IMR-90 (cell line): Measurements from ENCODE around the gene ARHGEF33. TPM values are rescaled to one million over a fixed set of nuclear protein-coding genes. Genes with fewer than 3 reads are reported as not detected.

Experiments used
- ATAC-seq: fragments of 200-7000 bp; cut with Tn5 transposase; 2 replicates; pipeline ENCODE4 v1.9.1; 2020; ENCODE audit warnings: low read depth, mild to moderate bottlenecking, moderate library complexity
- BruUV-seq: library from RNA; stranded (reverse); fragments of 400-500 nt; replicated peaks from 2 replicates; lab custom pipeline; 2021; lab: Mats Ljungman, UMichigan
- CTCF ChIA-PET: fragments of 300-600 bp; formaldehyde crosslinking; extraction: SDS; loops from one replicate; lab custom pipeline; 2021; ENCODE audit warnings: antibody characterized with exemption; lab: Yijun Ruan, JAX
- POLR2A ChIA-PET: fragments of 300-600 bp; sonication (Branson Sonifier 250); formaldehyde crosslinking; loops from one replicate; lab custom pipeline; 2022; ENCODE audit warnings: antibody characterized with exemption; ENCODE audit not compliant: unreplicated experiment; lab: Charles Lee
- DNase-seq: peaks from one replicate; pipeline ENCODE4 v3.0.0; 2013
- H2AFZ ChIP-seq: replicated peaks from 2 replicates; pipeline ENCODE3; 2013; ENCODE audit warnings: low read length, mild to moderate bottlenecking; ENCODE audit not compliant: poor library complexity
- H2AK5ac ChIP-seq: 2 replicates; pipeline ENCODE4 v1.6.1; 2013; ENCODE audit warnings: low read depth, low read length, inconsistent platforms
- H2AK9ac ChIP-seq: replicated peaks from 2 replicates; pipeline ENCODE3; 2013; ENCODE audit warnings: mild to moderate bottlenecking, low read depth, low read length, moderate library complexity; ENCODE audit not compliant: poor library complexity
- H2BK120ac ChIP-seq: 2 replicates; pipeline ENCODE4 v1.6.1; 2013; ENCODE audit warnings: low read depth, low read length, inconsistent platforms
- H2BK15ac ChIP-seq: 3 replicates; pipeline ENCODE4 v1.6.1; 2013; ENCODE audit warnings: low read depth, low read length, inconsistent platforms
- H2BK20ac ChIP-seq: 2 replicates; pipeline ENCODE4 v1.6.1; 2013; ENCODE audit warnings: low read depth, mild to moderate bottlenecking, inconsistent platforms, low read length, moderate library complexity
- H2BK5ac ChIP-seq: 2 replicates; pipeline ENCODE4 v1.6.1; 2013; ENCODE audit warnings: mild to moderate bottlenecking, low read depth, low read length, inconsistent platforms; ENCODE audit not compliant: poor library complexity, severe bottlenecking
- H3K14ac ChIP-seq: replicated peaks from 2 replicates; pipeline ENCODE4 v1.6.1; 2013; ENCODE audit warnings: low read depth, low read length, inconsistent platforms
- H3K18ac ChIP-seq: 2 replicates; pipeline ENCODE4 v1.6.1; 2013; ENCODE audit warnings: low read depth, low read length, control low read depth
- H3K23ac ChIP-seq: 2 replicates; pipeline ENCODE4 v1.6.1; 2013; ENCODE audit warnings: low read depth, low read length, inconsistent platforms
- H3K27ac ChIP-seq: 2 replicates; pipeline ENCODE4 v1.5.1; 2013; ENCODE audit warnings: mild to moderate bottlenecking, control low read depth, low read length; ENCODE audit not compliant: insufficient read depth
- H3K27me3 ChIP-seq: 2 replicates; pipeline ENCODE4 v1.6.1; 2013; ENCODE audit warnings: low read length; ENCODE audit not compliant: control insufficient read depth, insufficient read depth
- H3K36me3 ChIP-seq: 2 replicates; pipeline ENCODE4 v1.6.1; 2013; ENCODE audit warnings: low read length, mixed read lengths; ENCODE audit not compliant: control insufficient read depth, insufficient read depth
- H3K4ac ChIP-seq: 2 replicates; pipeline ENCODE4 v1.6.1; 2013; ENCODE audit warnings: low read depth, low read length, inconsistent platforms
- H3K4me1 ChIP-seq: 2 replicates; pipeline ENCODE4 v1.6.1; 2013; ENCODE audit warnings: low read length, mixed read lengths; ENCODE audit not compliant: control insufficient read depth, insufficient read depth
- H3K4me2 ChIP-seq: 2 replicates; pipeline ENCODE4 v1.6.1; 2013; ENCODE audit warnings: low read depth, mild to moderate bottlenecking, control low read depth, low read length, moderate library complexity
- H3K4me3 ChIP-seq: 2 replicates; pipeline ENCODE4 v1.5.1; 2013; ENCODE audit warnings: low read depth, mild to moderate bottlenecking, control low read depth, low read length, moderate library complexity; ENCODE audit not compliant: insufficient read depth
- H3K56ac ChIP-seq: 2 replicates; pipeline ENCODE4 v1.6.1; 2013; ENCODE audit warnings: low read length, inconsistent platforms; ENCODE audit not compliant: insufficient read depth; ENCODE audit errors: extremely low read depth
- H3K79me1 ChIP-seq, 2 experiments: 2 replicates each; pipeline ENCODE4 v1.6.1; 2013; ENCODE audit warnings: low read length in 2 of 2, inconsistent platforms in 1 of 2, low read depth in 1 of 2
- H3K9ac ChIP-seq: 2 replicates; pipeline ENCODE4 v1.6.1; 2013; ENCODE audit warnings: low read depth, low read length, control low read depth
- H3K9me1 ChIP-seq: 2 replicates; pipeline ENCODE4 v1.6.1; 2013; ENCODE audit warnings: low read length, inconsistent platforms; ENCODE audit not compliant: insufficient read depth
- H3K9me3 ChIP-seq: 2 replicates; pipeline ENCODE4 v1.6.1; 2013; ENCODE audit warnings: low read length; ENCODE audit not compliant: control insufficient read depth, insufficient read depth
- H4K20me1 ChIP-seq: 2 replicates; pipeline ENCODE4 v1.6.1; 2013; ENCODE audit warnings: low read length, inconsistent platforms; ENCODE audit not compliant: insufficient read depth
- H4K5ac ChIP-seq: 2 replicates; pipeline ENCODE4 v1.6.1; 2013; ENCODE audit warnings: mild to moderate bottlenecking, low read depth, low read length, control low read depth
- H4K8ac ChIP-seq, 2 experiments: 2 replicates each; pipeline ENCODE4 v1.6.1; 2013; ENCODE audit warnings: low read depth in 2 of 2, low read length in 2 of 2, control low read depth in 1 of 2, inconsistent platforms in 1 of 2
- H4K91ac ChIP-seq: 2 replicates; pipeline ENCODE4 v1.6.1; 2013; ENCODE audit warnings: low read depth, low read length, inconsistent platforms; ENCODE audit not compliant: insufficient read depth
- BHLHE40 ChIP-seq: fragments of 150-350 bp; IDR thresholded peaks from 2 replicates; pipeline ENCODE4 v1.6.1; 2016; ENCODE audit warnings: mild to moderate bottlenecking, low read depth, low read length
- CEBPB ChIP-seq: IDR thresholded peaks from 2 replicates; pipeline ENCODE4 v1.6.1; 2012; ENCODE audit warnings: low read depth, low read length, improper control_type of control experiment
- CHD1 ChIP-seq: IDR thresholded peaks from 2 replicates; pipeline ENCODE4 v1.6.1; 2012; ENCODE audit warnings: low read depth, low read length, improper control_type of control experiment
- CTCF ChIP-seq: conservative IDR thresholded peaks from 2 replicates; pipeline ENCODE4 v1.5.1; 2012; ENCODE audit warnings: mild to moderate bottlenecking, low read depth, low read length, improper control_type of control experiment
- ELK1 ChIP-seq: fragments of 150-350 bp; IDR thresholded peaks from 2 replicates; pipeline ENCODE4 v1.6.1; 2016; ENCODE audit warnings: low read depth, mild to moderate bottlenecking, low read length, moderate library complexity, borderline replicate concordance
- FOS ChIP-seq: fragments of 150-350 bp; IDR thresholded peaks from 2 replicates; pipeline ENCODE4 v1.6.1; 2016; ENCODE audit warnings: low read depth, low read length
- MAFK ChIP-seq: IDR thresholded peaks from 2 replicates; pipeline ENCODE4 v1.6.1; 2012; ENCODE audit warnings: low read depth, low read length, improper control_type of control experiment
- MAZ ChIP-seq: IDR thresholded peaks from 2 replicates; pipeline ENCODE4 v1.6.1; 2012; ENCODE audit warnings: low read depth, mild to moderate bottlenecking, low read length, improper control_type of control experiment, moderate library complexity, borderline replicate concordance
- MXI1 ChIP-seq: IDR thresholded peaks from 2 replicates; pipeline ENCODE4 v1.6.1; 2012; ENCODE audit warnings: low read depth, mild to moderate bottlenecking, low read length, moderate library complexity, borderline replicate concordance
- NFE2L2 ChIP-seq: fragments of 150-350 bp; IDR thresholded peaks from 2 replicates; pipeline ENCODE4 v1.6.1; 2016; ENCODE audit warnings: low read depth, mild to moderate bottlenecking, low read length
- POLR2A ChIP-seq: IDR thresholded peaks from 2 replicates; pipeline ENCODE4 v1.6.1; 2012; ENCODE audit warnings: mild to moderate bottlenecking, low read depth, low read length
- RAD21 ChIP-seq: IDR thresholded peaks from 2 replicates; pipeline ENCODE4 v1.6.1; 2012; ENCODE audit warnings: low read length, improper control_type of control experiment
- RCOR1 ChIP-seq: IDR thresholded peaks from 2 replicates; pipeline ENCODE4 v1.6.1; 2012; ENCODE audit warnings: mild to moderate bottlenecking, low read length, improper control_type of control experiment; ENCODE audit not compliant: insufficient replicate concordance
- RFX5 ChIP-seq: IDR thresholded peaks from 2 replicates; pipeline ENCODE4 v1.8.0; 2012; ENCODE audit warnings: low read depth, mild to moderate bottlenecking, low read length, moderate library complexity
- SMC3 ChIP-seq: fragments of 150-350 bp; IDR thresholded peaks from 2 replicates; pipeline ENCODE4 v1.6.1; 2016; ENCODE audit warnings: low read depth, mild to moderate bottlenecking, antibody characterized with exemption, low read length, moderate library complexity
- USF2 ChIP-seq: fragments of 150-350 bp; IDR thresholded peaks from 2 replicates; pipeline ENCODE4 v1.6.1; 2017; ENCODE audit warnings: mild to moderate bottlenecking, antibody characterized with exemption, low read length, low read depth
- dilution Hi-C: fragments of 300-500 bp; cut with HindIII; formaldehyde crosslinking; loops from one replicate; pipeline ENCODE4 v1.14.3; 2018; ENCODE audit warnings: low sequenced_read_pairs; ENCODE audit not compliant: unreplicated experiment
- in situ Hi-C: fragments of 300-500 bp; cut with MboI; formaldehyde crosslinking; loops from 3 replicates; pipeline ENCODE4 v1.14.3; 2019; ENCODE audit warnings: low sequenced_read_pairs, inconsistent platforms, mixed read lengths
- intact Hi-C: fragments of 100-400 bp; cut with micrococcal nuclease; formaldehyde crosslinking; loops from 2 replicates; pipeline ENCODE4 v1.10.0; 2022
- polyA plus RNA-seq, 3 experiments: library from polyadenylated mRNA; depleted of rRNA; stranded (reverse); fragments of >200 nt; gene quantifications; 2 replicates each; pipeline ENCODE4 v1.2.3, GENCODE V29; 2012; ENCODE audit warnings: low replicate concordance in 1 of 3
- total RNA-seq: library from RNA; depleted of rRNA; stranded (reverse); fragments of >200 nt; gene quantifications from 2 replicates; pipeline ENCODE4 v1.2.3, GENCODE V29; 2012

Gene ARHGEF33
- total and polyA plus RNA-seq, 2 of the 4 experiments (the other 2 are of a cell fraction): 0.18 to 0.21 TPM

- ChIA-PET CTCF (no interaction called here), POLR2A (no interaction called here)
- dilution Hi-C loops: no loop called here
These were observed 3.6 kb upstream of the ARHGEF33 start for GRCh38 chr2:38886063-38886462.

More at GRCh38 chr2:38886063-38886462, 3.6 kb upstream of the ARHGEF33 start:
- no TSS peak for BruUV-seq
- H3K23ac ChIP-seq: no peak overlapping the region
- no peak overlapping the region for H3K9ac ChIP-seq
- H3K18ac ChIP-seq: no peak overlapping the region
- ATAC-seq (no peak), DNase-seq (no peak)
- no peak overlapping the region for H2BK15ac ChIP-seq
- H3K27me3 ChIP-seq: no peaks in the 10 kb centered on the region
- no peaks in the 10 kb centered on the region for H3K9me1 ChIP-seq
- TF ChIP-seq SMC3 (no peak), BHLHE40 (no peak), RCOR1 (no peak), POLR2A (no peak), CEBPB (no peak), MXI1 (no peak), MAFK (no peak), USF2 (no peak), FOS (no peak), CTCF (no peak), CHD1 (no peak), RAD21 (no peak), RFX5 (no peak), NFE2L2 (no peak), ELK1 (no peak), MAZ (no peak)
- no peak overlapping the region for H2AK5ac ChIP-seq
- no peak overlapping the region for H4K91ac ChIP-seq
- no peak overlapping the region for H2AFZ ChIP-seq
- no peak overlapping the region for H4K8ac ChIP-seq
- no peak overlapping the region for H3K56ac ChIP-seq
- no peak overlapping the region for H4K5ac ChIP-seq
- H2AK9ac ChIP-seq: no peak overlapping the region
- no peak overlapping the region for H2BK120ac ChIP-seq
- H3K79me1 ChIP-seq: no peaks in the 10 kb centered on the region
- no peak overlapping the region for H2BK5ac ChIP-seq
- H4K20me1 ChIP-seq: no peaks in the 10 kb centered on the region
- intact Hi-C loops: no loop called here
- in situ Hi-C loops: no loop called here
- H3K9me3 ChIP-seq: no peaks in the 10 kb centered on the region; the same call in 1 of the 2 replicates
- H3K4ac ChIP-seq: no peak overlapping the region
- H2BK20ac ChIP-seq: no peak overlapping the region
- H3K4me2 ChIP-seq: no peak overlapping the region
- H3K4me3 ChIP-seq: no peak overlapping the region
- no peaks in the 10 kb centered on the region for H3K36me3 ChIP-seq
- H3K14ac ChIP-seq: no peak overlapping the region
- no peak overlapping the region for H3K27ac ChIP-seq
- no peaks in the 10 kb centered on the region for H3K4me1 ChIP-seq
